Endothelial cell of umbilical vein (primary cell): ENCODE measurements around the gene GRIFIN. TPM values are rescaled to one million over a fixed set of nuclear protein-coding genes. Genes with fewer than 3 reads are reported as not detected.

Experiments
- BruUV-seq: library from RNA; stranded (reverse); fragments of 400-500 nt; replicated peaks from 2 replicates; lab custom pipeline; 2021; lab: Mats Ljungman, UMichigan
- CTCF ChIA-PET: fragments of 300-600, 350-600 bp; sonication (Branson Sonifier 250); formaldehyde crosslinking; loops from one replicate; lab custom pipeline; 2021; ENCODE audit warnings: antibody characterized with exemption, inconsistent platforms; lab: Charles Lee
- POLR2A ChIA-PET: fragments of 300-600, 350-600 bp; sonication (Branson Sonifier 250); formaldehyde crosslinking; loops from one replicate; lab custom pipeline; 2021; ENCODE audit warnings: antibody characterized with exemption, inconsistent platforms; lab: Charles Lee
- DNase-seq: peaks from one replicate; pipeline ENCODE4 v3.0.0-alpha.2; 2011; ENCODE audit warnings: low read depth, low spot score
- FAIRE-seq: peaks from 2 replicates; lab custom pipeline; 2011; peaks lifted over from hg19 to GRCh38; lab: Jason Lieb, UNC
- H2AFZ ChIP-seq: 2 replicates; pipeline ENCODE4 v1.6.0; 2012; ENCODE audit warnings: low read depth, low read length, control low read depth, inconsistent platforms
- H3K27ac ChIP-seq: 2 replicates; pipeline ENCODE4 v1.5.1; 2011; ENCODE audit warnings: low read depth, mild to moderate bottlenecking, control low read depth, low read length, moderate library complexity; ENCODE audit not compliant: insufficient read depth
- H3K27me3 ChIP-seq, 2 experiments: 2 replicates each; pipeline versions ENCODE4 v1.6.0 to v1.6.1; 2011; ENCODE audit warnings: low read length in 2 of 2, mixed read lengths in 1 of 2; ENCODE audit not compliant: control insufficient read depth in 2 of 2, insufficient read depth in 2 of 2
- H3K36me3 ChIP-seq, 2 experiments: 2 replicates in 1 of 2; 3 replicates in 1 of 2; pipeline ENCODE4 v1.5.1; 2011; ENCODE audit warnings: low read length in 2 of 2, mild to moderate bottlenecking in 1 of 2, moderate library complexity in 1 of 2; ENCODE audit not compliant: control insufficient read depth in 2 of 2, insufficient read depth in 2 of 2; ENCODE audit errors: extremely low read depth in 1 of 2
- H3K4me1 ChIP-seq: 3 replicates; pipeline ENCODE4 v1.5.1; 2011; ENCODE audit warnings: mild to moderate bottlenecking, low read length; ENCODE audit not compliant: control insufficient read depth, insufficient read depth; ENCODE audit errors: extremely low read depth
- H3K4me2 ChIP-seq: 2 replicates; pipeline ENCODE4 v1.6.1; 2011; ENCODE audit warnings: low read length, control low read depth, mixed read lengths; ENCODE audit not compliant: insufficient read depth
- H3K4me3 ChIP-seq, 3 experiments: fragments of 200-600 bp in 1 of 3; sonication (generic), shearing (Covaris generic) in 1 of 3; replicated peaks in 1 of 3; 2 replicates each; pipeline ENCODE4 v1.5.1; 2011 to 2016; ENCODE audit warnings: control low read depth in 3 of 3, low read length in 3 of 3, mild to moderate bottlenecking in 2 of 3, inconsistent platforms in 1 of 3, low read depth in 1 of 3, moderate library complexity in 1 of 3; ENCODE audit not compliant: insufficient read depth in 1 of 3
- H3K79me2 ChIP-seq: 2 replicates; pipeline ENCODE4 v1.6.0; 2012; ENCODE audit warnings: low read length, inconsistent platforms; ENCODE audit not compliant: control insufficient read depth, insufficient read depth
- H3K9ac ChIP-seq: replicated peaks from 2 replicates; pipeline ENCODE3; 2011; ENCODE audit warnings: low read length, control low read depth; ENCODE audit not compliant: insufficient read depth; ENCODE audit errors: extremely low read depth
- H3K9me1 ChIP-seq: replicated peaks from 3 replicates; pipeline ENCODE4 v1.6.0; 2011; ENCODE audit warnings: mild to moderate bottlenecking, low read length; ENCODE audit not compliant: control insufficient read depth, insufficient read depth; ENCODE audit errors: extremely low read depth
- H3K9me3 ChIP-seq: replicated peaks from 2 replicates; pipeline ENCODE4 v1.5.1; 2012; ENCODE audit warnings: low read length, inconsistent platforms; ENCODE audit not compliant: control insufficient read depth, insufficient read depth
- H4K20me1 ChIP-seq: replicated peaks from 2 replicates; pipeline ENCODE3; 2011; ENCODE audit warnings: mild to moderate bottlenecking, low read length; ENCODE audit not compliant: control insufficient read depth, insufficient read depth; ENCODE audit errors: extremely low read depth
- EZH2 ChIP-seq: IDR thresholded peaks from 2 replicates; pipeline ENCODE4 v1.6.1; 2012; ENCODE audit warnings: borderline replicate concordance, low read depth, mild to moderate bottlenecking, moderate library complexity, low read length, inconsistent platforms; ENCODE audit not compliant: severe bottlenecking
- FOS ChIP-seq: IDR thresholded peaks from 2 replicates; pipeline ENCODE4 v1.6.1; 2011; ENCODE audit warnings: mild to moderate bottlenecking, low read length, moderate library complexity, borderline replicate concordance; ENCODE audit not compliant: insufficient read depth
- GATA2 ChIP-seq: IDR thresholded peaks from 2 replicates; pipeline ENCODE4 v1.7.0; 2011; ENCODE audit warnings: low read depth, mild to moderate bottlenecking, moderate library complexity, mixed read lengths, low read length; ENCODE audit not compliant: insufficient read length, insufficient read depth
- JUN ChIP-seq: IDR thresholded peaks from 2 replicates; pipeline ENCODE4 v1.6.1; 2011; ENCODE audit warnings: borderline replicate concordance, low read depth; ENCODE audit not compliant: insufficient read length, insufficient read depth
- MAX ChIP-seq: IDR thresholded peaks from 2 replicates; pipeline ENCODE4 v1.6.1; 2011; ENCODE audit not compliant: insufficient read depth, insufficient read length
- MYC ChIP-seq: IDR thresholded peaks from one replicate; pipeline ENCODE4 v1.6.1; 2011; ENCODE audit warnings: mild to moderate bottlenecking, low read depth, low read length
- POLR2A ChIP-seq: IDR thresholded peaks from 2 replicates; pipeline ENCODE4 v1.6.1; 2012; ENCODE audit warnings: low read depth, mild to moderate bottlenecking, control low read depth, low read length
- POLR2AphosphoS5 ChIP-seq: IDR thresholded peaks from 2 replicates; pipeline ENCODE4 v1.6.1; 2012; ENCODE audit warnings: low read depth, mild to moderate bottlenecking, control low read depth, low read length, moderate library complexity; ENCODE audit not compliant: insufficient read depth
- dilution Hi-C: fragments of 300-500 bp; cut with MboI; formaldehyde crosslinking; loops from one replicate; pipeline ENCODE4 v1.15.0; 2019; ENCODE audit warnings: low sequenced_read_pairs; ENCODE audit not compliant: extremely low pct_ligation_motif_present
- intact Hi-C: fragments of 100-400 bp; cut with micrococcal nuclease; formaldehyde crosslinking; loops from one replicate; pipeline ENCODE4 v1.10.0; 2022
- polyA plus RNA-seq, 4 experiments: library from polyadenylated mRNA; depleted of rRNA in 3 of 4; stranded (reverse) in 3 of 4; unstranded in 1 of 4; fragments of >200 nt; gene quantifications; 2 replicates each; pipeline versions ENCODE4 v1.2.1 to v1.2.3, GENCODE V29; 2011 to 2012; ENCODE audit warnings: missing spikeins in 1 of 4
- total RNA-seq: library from RNA; stranded (reverse); gene quantifications from 2 replicates; pipeline ENCODE4 v1.2.3, GENCODE V29; 2021
- TF ChIP-seq, protein P1 (sequence below), 2 donors: IDR thresholded peaks; 1 replicate in 1 of 2; 2 replicates in 1 of 2; pipeline ENCODE4 v1.5.1; 2011; ENCODE audit warnings: low read length in 2 of 2, mild to moderate bottlenecking in 2 of 2, moderate library complexity in 2 of 2, control low read depth in 1 of 2, inconsistent platforms in 1 of 2, low read depth in 1 of 2; ENCODE audit not compliant: insufficient read depth in 1 of 2; ENCODE audit errors: extremely low read depth in 1 of 2

The GRIFIN gene
- total and polyA plus RNA-seq, 2 donors (not counting 3 experiments of a cell fraction or from before 2014, with no cell fraction given), result not detected

DNA sequence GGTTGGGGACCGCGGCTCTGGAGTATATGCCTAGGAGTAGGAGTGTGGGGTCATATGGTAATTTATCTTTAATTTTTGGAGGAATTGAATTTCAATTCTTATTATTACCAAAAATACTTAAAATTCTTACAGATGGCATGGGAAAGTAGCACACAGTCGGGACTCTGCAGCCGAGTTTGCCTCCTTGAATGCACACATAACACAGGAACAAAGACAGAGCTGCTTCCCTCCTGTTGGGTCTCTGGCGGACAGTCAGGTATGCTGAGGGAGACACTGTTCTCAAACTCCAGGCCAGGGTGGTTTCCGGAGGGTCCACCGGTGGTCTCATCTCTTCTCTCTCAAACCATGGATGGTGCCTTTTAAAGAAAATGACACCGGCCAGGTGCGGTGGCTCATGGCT lies 32.7 kb downstream of the GRIFIN start:
- Histone ChIP-seq H3K79me2 (no peaks in the 10 kb centered on the region), H3K36me3 (no peaks in the 10 kb centered on the region), H4K20me1 (no peaks in the 10 kb centered on the region), H3K27me3 (no peaks in the 10 kb centered on the region), H3K9me1 (no peaks in the 10 kb centered on the region), H3K27ac (no peak overlapping the region), H3K4me1 (no peaks in the 10 kb centered on the region), H2AFZ (no peak overlapping the region), H3K9me3 (no peaks in the 10 kb centered on the region), H3K9ac (no peak overlapping the region), H3K4me3 (no peak overlapping the region), H3K4me2 (no peak overlapping the region)
- POLR2A ChIA-PET, result no interaction called here
- CTCF ChIA-PET, result interaction anchor here (0.9 kb wide), 1 partner anchor 25 kb away, joined by 3 read pairs; no protein-coding TSS in a partner anchor
- DNase-seq (no peak), FAIRE-seq (no peak)
- TF ChIP-seq MYC, result no peak
- no peak for TF ChIP-seq FOS
- no peak for TF ChIP-seq POLR2A
- TF ChIP-seq MAX, result no peak
- no peak for TF ChIP-seq POLR2AphosphoS5
- no peak for TF ChIP-seq EZH2
- dilution Hi-C loops, result no loop called here
- BruUV-seq, result no TSS peak
- intact Hi-C loops, result no loop called here

DNA sequence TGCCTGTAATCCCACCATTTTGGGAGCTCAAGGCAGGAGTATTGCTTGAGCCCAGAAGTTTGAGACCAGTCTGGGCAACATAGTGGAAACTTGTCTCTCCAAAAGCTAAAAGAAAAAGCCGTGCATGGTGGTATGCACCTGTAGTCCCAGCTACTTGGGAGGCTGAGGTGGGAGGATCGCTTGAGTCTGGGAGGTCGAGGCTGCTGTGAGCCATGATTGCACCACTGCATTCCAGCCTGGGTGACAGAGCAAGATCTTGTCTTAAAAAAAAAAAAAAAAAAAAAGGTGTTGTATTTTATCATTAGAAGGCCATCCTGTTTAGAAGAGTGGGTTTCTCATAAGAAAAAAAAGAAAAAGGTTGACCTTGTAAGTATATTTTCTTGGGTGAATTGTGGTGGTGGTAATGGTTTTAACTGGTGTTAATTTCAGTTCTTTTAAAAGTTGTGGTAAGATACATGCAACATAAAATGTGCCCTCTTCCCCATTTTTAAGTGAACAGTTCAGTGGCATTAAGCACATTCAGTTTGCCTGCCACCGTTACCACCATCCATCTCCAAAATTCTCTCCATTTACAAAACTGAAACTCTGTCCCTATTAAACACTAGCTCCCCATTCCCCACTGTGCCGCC lies 34.7 kb downstream of the GRIFIN start:
- Histone ChIP-seq H3K4me2 (no peak overlapping the region), H3K4me3 (no peak overlapping the region), H2AFZ (no peak overlapping the region), H3K27me3 (no peaks in the 10 kb centered on the region), H3K9me1 (no peaks in the 10 kb centered on the region), H3K9me3 (no peaks in the 10 kb centered on the region), H3K4me1 (no peaks in the 10 kb centered on the region), H3K9ac (no peak overlapping the region), H3K27ac (no peak overlapping the region), H4K20me1 (no peaks in the 10 kb centered on the region), H3K36me3 (no peaks in the 10 kb centered on the region), H3K79me2 (no peaks in the 10 kb centered on the region)
- FAIRE-seq (no peak), DNase-seq (no peak)
- intact Hi-C loops, result no loop called here
- CTCF ChIA-PET, result no interaction called here
- TF ChIP-seq, protein P1, sequence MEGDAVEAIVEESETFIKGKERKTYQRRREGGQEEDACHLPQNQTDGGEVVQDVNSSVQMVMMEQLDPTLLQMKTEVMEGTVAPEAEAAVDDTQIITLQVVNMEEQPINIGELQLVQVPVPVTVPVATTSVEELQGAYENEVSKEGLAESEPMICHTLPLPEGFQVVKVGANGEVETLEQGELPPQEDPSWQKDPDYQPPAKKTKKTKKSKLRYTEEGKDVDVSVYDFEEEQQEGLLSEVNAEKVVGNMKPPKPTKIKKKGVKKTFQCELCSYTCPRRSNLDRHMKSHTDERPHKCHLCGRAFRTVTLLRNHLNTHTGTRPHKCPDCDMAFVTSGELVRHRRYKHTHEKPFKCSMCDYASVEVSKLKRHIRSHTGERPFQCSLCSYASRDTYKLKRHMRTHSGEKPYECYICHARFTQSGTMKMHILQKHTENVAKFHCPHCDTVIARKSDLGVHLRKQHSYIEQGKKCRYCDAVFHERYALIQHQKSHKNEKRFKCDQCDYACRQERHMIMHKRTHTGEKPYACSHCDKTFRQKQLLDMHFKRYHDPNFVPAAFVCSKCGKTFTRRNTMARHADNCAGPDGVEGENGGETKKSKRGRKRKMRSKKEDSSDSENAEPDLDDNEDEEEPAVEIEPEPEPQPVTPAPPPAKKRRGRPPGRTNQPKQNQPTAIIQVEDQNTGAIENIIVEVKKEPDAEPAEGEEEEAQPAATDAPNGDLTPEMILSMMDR (IDR thresholded peaks at IDR 0.05; ENCODE audit: extremely low read depth in 1 of 2, insufficient read depth in 1 of 2, low read depth in 1 of 2, low read length in 2 of 2), result no peak
- TF ChIP-seq MAX (no peak), EZH2 (no peak), GATA2 (no peak), JUN (no peak), POLR2A (no peak), MYC (no peak), POLR2AphosphoS5 (no peak), FOS (no peak)
- dilution Hi-C loops, result no loop called here
- BruUV-seq, result no TSS peak
- POLR2A ChIA-PET, result no interaction called here
